Lung (tissue), 12 donors: ENCODE results near the gene C22orf39. TPM values are rescaled to one million over a fixed set of nuclear protein-coding genes. Genes with fewer than 3 reads are reported as not detected.
A peak's percentile ranks its signal among the peaks of the same experiment; 100 is the strongest.

Experiments
- ATAC-seq: fragments of 200-7000 bp; cut with Tn5 transposase; one replicate; pipeline ENCODE4 v1.9.1; 2020; ENCODE audit warnings: moderate number of reproducible peaks; ENCODE audit not compliant: insufficient read depth, low FRiP score
- DNase-seq, 3 donors: peaks; one replicate each; pipeline ENCODE4 v3.0.0-alpha.2; 2013 to 2017
- H3K27ac ChIP-seq, 2 donors: one replicate each; pipeline ENCODE4 v1.5.1; 2013; ENCODE audit warnings: mild to moderate bottlenecking in 2 of 2, moderate library complexity in 2 of 2, control low read depth in 1 of 2, inconsistent platforms in 1 of 2, low read depth in 1 of 2, low read length in 1 of 2
- H3K27me3 ChIP-seq, 3 donors: one replicate each; pipeline ENCODE4 v1.5.1; 2013; ENCODE audit warnings: low read length in 2 of 3; ENCODE audit not compliant: control insufficient read depth in 3 of 3, insufficient read depth in 3 of 3
- H3K36me3 ChIP-seq, 4 donors: one replicate each; pipeline ENCODE4 v1.5.1; 2013; ENCODE audit warnings: low read length in 4 of 4, mild to moderate bottlenecking in 1 of 4, moderate library complexity in 1 of 4; ENCODE audit not compliant: control insufficient read depth in 4 of 4, insufficient read depth in 4 of 4
- H3K4me1 ChIP-seq, 5 donors: one replicate each; pipeline ENCODE4 v1.5.1; 2013; ENCODE audit warnings: low read length in 5 of 5, mild to moderate bottlenecking in 2 of 5, moderate library complexity in 1 of 5; ENCODE audit not compliant: control insufficient read depth in 5 of 5, insufficient read depth in 5 of 5
- H3K4me3 ChIP-seq: one replicate; pipeline ENCODE4 v1.5.1; 2013; ENCODE audit warnings: mild to moderate bottlenecking, control low read depth, moderate library complexity
- H3K9ac ChIP-seq, 2 donors: one replicate each; pipeline ENCODE4 v1.5.1; 2013; ENCODE audit warnings: low read length in 2 of 2, control low read depth in 1 of 2; ENCODE audit not compliant: insufficient read depth in 1 of 2
- H3K9me3 ChIP-seq, 4 donors: one replicate each; pipeline ENCODE4 v1.5.1; 2013; ENCODE audit warnings: low read length in 3 of 4, mild to moderate bottlenecking in 1 of 4, moderate library complexity in 1 of 4; ENCODE audit not compliant: control insufficient read depth in 4 of 4, insufficient read depth in 3 of 4
- WGBS, 2 donors: extraction: QIAGEN DNeasy Blood & Tissue Kit; methylation state at CpG; one replicate each; pipeline ENCODE4 v1.1.7; 2013; 5-methylcytosine and 5-hydroxymethylcytosine counted together
- polyA plus RNA-seq, 2 donors: library from polyadenylated mRNA; stranded (reverse); fragments of 200-250 nt; gene quantifications; one replicate each; pipeline ENCODE4 v1.2.1, GENCODE V29; 2013
- total RNA-seq, 2 donors: library from RNA; depleted of rRNA in 1 of 2; stranded (reverse); fragments of >200 nt in 1 of 2; gene quantifications; one replicate each; pipeline ENCODE4 v1.2.1, GENCODE V29; 2014 to 2021
- TF ChIP-seq, protein P1 (sequence below): IDR thresholded peaks from 2 replicates; pipeline ENCODE4 v1.5.1; 2012; ENCODE audit warnings: mild to moderate bottlenecking; ENCODE audit errors: control extremely low read depth, extremely low read depth
- donor health status: control.
- donor health status: control.
- donor health status: Bipolar disorder and iron deficiency.
- donor health status: healthy.
- donor health status: DM: yes; HTN: yes; CAD: no.

Gene C22orf39
- total and polyA plus RNA-seq, 4 donors = 24.2 to 39.9 (median 28.6) TPM

DNA sequence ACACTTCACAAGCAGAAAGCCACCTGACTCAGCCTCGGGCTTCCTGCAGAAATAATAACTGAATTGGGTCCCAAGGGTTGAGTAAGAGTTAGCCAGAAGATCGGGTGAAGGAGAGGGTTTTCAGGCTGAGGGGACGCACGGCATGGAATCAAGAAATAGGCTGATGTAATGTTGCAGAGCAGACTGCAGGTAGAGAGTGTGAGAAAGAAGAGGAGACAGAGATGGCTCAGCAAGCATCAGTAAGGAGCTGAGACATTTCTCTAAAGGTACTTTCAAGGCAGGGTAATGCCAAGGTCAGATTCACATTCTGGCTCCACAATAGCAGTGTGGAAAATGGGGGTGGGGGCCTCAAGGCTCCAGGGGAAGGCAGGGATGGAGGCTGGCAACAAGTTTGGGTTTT lies 34.6 kb downstream of the C22orf39 start:
- peaks cover 0 to 10% (median 0%) of the 10 kb centered on the region in 4 donors for H3K36me3 ChIP-seq
- H3K4me1 ChIP-seq = peaks cover 0 to 7% (median 0%) of the 10 kb centered on the region in 5 donors
- H3K9ac ChIP-seq = no peak overlapping the region
- TF ChIP-seq, protein P1, sequence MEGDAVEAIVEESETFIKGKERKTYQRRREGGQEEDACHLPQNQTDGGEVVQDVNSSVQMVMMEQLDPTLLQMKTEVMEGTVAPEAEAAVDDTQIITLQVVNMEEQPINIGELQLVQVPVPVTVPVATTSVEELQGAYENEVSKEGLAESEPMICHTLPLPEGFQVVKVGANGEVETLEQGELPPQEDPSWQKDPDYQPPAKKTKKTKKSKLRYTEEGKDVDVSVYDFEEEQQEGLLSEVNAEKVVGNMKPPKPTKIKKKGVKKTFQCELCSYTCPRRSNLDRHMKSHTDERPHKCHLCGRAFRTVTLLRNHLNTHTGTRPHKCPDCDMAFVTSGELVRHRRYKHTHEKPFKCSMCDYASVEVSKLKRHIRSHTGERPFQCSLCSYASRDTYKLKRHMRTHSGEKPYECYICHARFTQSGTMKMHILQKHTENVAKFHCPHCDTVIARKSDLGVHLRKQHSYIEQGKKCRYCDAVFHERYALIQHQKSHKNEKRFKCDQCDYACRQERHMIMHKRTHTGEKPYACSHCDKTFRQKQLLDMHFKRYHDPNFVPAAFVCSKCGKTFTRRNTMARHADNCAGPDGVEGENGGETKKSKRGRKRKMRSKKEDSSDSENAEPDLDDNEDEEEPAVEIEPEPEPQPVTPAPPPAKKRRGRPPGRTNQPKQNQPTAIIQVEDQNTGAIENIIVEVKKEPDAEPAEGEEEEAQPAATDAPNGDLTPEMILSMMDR = no peak
- no peaks in the 10 kb centered on the region for H3K9me3 ChIP-seq
- DNase-seq (no peak), ATAC-seq (no peak)
- H3K27me3 ChIP-seq = no peaks in the 10 kb centered on the region
- 75 to 89% methylated on average over 4 of the region's 4 CpGs for WGBS, 2 donors
- no peak overlapping the region for H3K4me3 ChIP-seq
- no peak overlapping the region for H3K27ac ChIP-seq

DNA sequence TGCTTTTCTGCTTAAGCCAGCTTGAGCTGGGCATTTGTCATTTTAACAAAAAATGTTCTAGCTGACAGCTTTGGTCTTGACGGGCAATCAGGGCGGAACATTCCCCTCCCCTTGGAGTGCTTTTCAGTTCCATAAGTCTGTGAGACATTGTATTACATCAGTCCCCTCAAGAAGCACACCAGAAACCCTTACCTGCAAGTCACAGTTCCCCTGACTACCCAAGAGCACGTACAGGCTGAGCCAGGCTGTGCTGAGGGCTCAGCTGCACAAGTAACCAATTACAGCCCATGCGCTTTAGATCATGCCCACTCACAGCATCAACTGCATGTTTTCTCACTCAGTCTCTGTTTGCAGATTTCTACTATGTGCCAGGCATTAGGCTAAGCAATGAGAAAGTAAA lies 35.0 kb downstream of the C22orf39 start:
- TF ChIP-seq, protein P1 = no peak
- no peak for DNase-seq
- ATAC-seq = no peak
- Histone ChIP-seq H3K4me1 (peaks cover 0 to 7% (median 0%) of the 10 kb centered on the region in 5 donors), H3K9ac (no peak overlapping the region), H3K36me3 (peaks cover 0 to 14% (median 0%) of the 10 kb centered on the region in 4 donors), H3K4me3 (no peak overlapping the region), H3K9me3 (no peaks in the 10 kb centered on the region), H3K27me3 (no peaks in the 10 kb centered on the region), H3K27ac (no peak overlapping the region)
- 77 to 91% methylated on average over 4 of the region's 4 CpGs for WGBS, 2 donors

DNA sequence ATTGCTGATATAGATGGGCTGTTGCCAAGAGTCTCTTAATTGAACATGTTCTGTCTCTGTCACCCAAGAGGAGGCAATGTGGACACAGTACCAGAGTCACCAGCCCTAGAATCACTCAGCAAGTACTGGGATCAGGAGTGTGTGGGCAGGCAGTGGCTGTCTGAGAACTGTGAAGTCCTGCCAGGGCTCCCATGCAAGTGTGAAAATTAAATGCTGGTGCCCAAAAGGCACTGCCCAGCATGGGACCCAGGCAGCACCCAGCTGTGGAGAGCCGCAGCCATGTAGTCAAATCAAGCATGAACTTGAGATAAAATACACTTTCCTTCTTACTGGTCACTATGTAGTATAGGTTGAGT lies 35.8 kb downstream of the C22orf39 start:
- Histone ChIP-seq H3K27me3 (no peaks in the 10 kb centered on the region), H3K9ac (no peak overlapping the region), H3K27ac (no peak overlapping the region), H3K36me3 (peaks cover 0 to 18% (median 2%) of the 10 kb centered on the region in 4 donors), H3K4me1 (peaks cover 0 to 8% (median 0%) of the 10 kb centered on the region in 5 donors), H3K4me3 (no peak overlapping the region), H3K9me3 (no peaks in the 10 kb centered on the region)
- 96 to 100% methylated on average over 1 of the region's 1 CpG for WGBS, 2 donors
- no peak for ATAC-seq
- TF ChIP-seq, protein P1 = no peak
- DNase-seq = no peak

DNA sequence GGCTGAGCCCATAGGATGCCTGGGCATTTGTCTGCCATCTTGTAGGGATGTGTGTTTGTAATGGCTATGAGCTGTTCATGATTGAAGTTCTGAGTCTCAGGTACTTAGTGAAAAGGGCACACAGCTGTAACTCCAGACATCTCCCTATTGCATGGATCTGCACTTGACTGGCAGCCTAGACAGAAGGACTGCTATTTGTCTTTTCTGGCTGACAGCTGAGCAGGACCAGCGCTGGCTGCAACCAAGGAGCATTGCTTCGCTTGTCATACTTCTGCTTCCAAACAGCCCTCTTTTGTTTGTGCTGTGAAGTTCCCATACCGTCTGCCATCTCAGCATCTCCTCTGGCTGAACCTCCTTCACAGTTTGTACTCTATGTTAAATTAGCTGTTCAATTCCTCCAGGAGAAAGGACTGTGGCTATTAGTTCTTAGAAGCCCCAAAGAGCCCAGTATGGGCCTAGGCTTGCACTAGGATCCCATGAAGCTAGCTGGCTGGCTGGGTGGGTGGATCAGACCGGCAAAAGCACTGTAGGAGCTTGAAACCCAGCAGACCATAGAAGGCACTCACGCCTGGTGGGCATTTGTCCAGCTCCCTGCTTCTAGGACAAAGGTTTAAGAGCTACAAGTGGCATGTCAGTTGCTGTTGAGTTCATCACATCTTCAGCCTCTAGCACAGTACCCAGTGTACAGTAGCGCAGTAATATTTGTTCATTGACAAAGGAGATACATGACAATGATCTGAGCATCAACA lies 36.4 kb downstream of the C22orf39 start:
- TF ChIP-seq, protein P1 = no peak
- H3K9me3 ChIP-seq = no peaks in the 10 kb centered on the region
- H3K27ac ChIP-seq = peak overlapping the region in 1 of 2 donors; percentile 3
- ATAC-seq (no peak), DNase-seq (no peak)
- WGBS, 2 donors = 96 to 97% methylated on average over 6 of the region's 6 CpGs
- H3K9ac ChIP-seq = no peak overlapping the region
- no peak overlapping the region for H3K4me3 ChIP-seq
- no peaks in the 10 kb centered on the region for H3K27me3 ChIP-seq
- peaks cover 0 to 23% (median 5%) of the 10 kb centered on the region in 4 donors for H3K36me3 ChIP-seq
- peaks cover 0 to 12% (median 0%) of the 10 kb centered on the region in 5 donors for H3K4me1 ChIP-seq
